Posterior cingulate gyrus (tissue), 11 donors: ENCODE data around the gene TAB2.

Experiments used
- DNase-seq, 10 donors: peaks; one replicate each; pipeline versions ENCODE4 v3.0.0 to v3.0.0-alpha.2; 2020 to 2021; ENCODE audit warnings: mixed read lengths in 3 of 10
- intact Hi-C: fragments of 100-400 bp; cut with DNase I; formaldehyde crosslinking; loops from one replicate; pipeline ENCODE4 v1.15.1; 2023

TAB2 gene

GRCh38 chr6:149403534-149403933 lies 86.0 kb downstream of the TAB2 start:
- intact Hi-C loops, result no loop called here
- DNase-seq, result no peak

GRCh38 chr6:149405823-149406765 lies 88.6 kb downstream of the TAB2 start:
- intact Hi-C loops, result no loop called here
- no peak for DNase-seq

- no peak for DNase-seq
- intact Hi-C loops, result loop anchor here (10.0 kb wide), 1 partner anchor 65 kb away; no protein-coding TSS in a partner anchor
These were observed 92.1 kb downstream of the TAB2 start for GRCh38 chr6:149409617-149410016.

GRCh38 chr6:149410557-149410956 lies 93.0 kb downstream of the TAB2 start:
- DNase-seq, result no peak
- intact Hi-C loops, result loop anchor here (10.0 kb wide), 1 partner anchor 66 kb away; no protein-coding TSS in a partner anchor

GRCh38 chr6:149414009-149414408 lies 96.5 kb downstream of the TAB2 start:
- no peak for DNase-seq
- intact Hi-C loops, result loop anchor here (10.0 kb wide), 1 partner anchor 69 kb away; no protein-coding TSS in a partner anchor

- intact Hi-C loops, result loop anchor here (10.0 kb wide), 1 partner anchor 70 kb away; no protein-coding TSS in a partner anchor
- DNase-seq, result no peak
These were observed 97.3 kb downstream of the TAB2 start for GRCh38 chr6:149414821-149415220.

- DNase-seq, result no peak
- intact Hi-C loops, result loop anchor here (10.0 kb wide), 1 partner anchor 75 kb away; no protein-coding TSS in a partner anchor
These were observed 102.3 kb downstream of the TAB2 start for GRCh38 chr6:149419696-149420404.

- intact Hi-C loops, result no loop called here
- no peak for DNase-seq
These were observed 103.6 kb downstream of the TAB2 start for GRCh38 chr6:149421132-149421531.

- intact Hi-C loops, result no loop called here
- no peak for DNase-seq
These were observed 105.1 kb downstream of the TAB2 start for GRCh38 chr6:149422581-149422980.

GRCh38 chr6:149423964-149424440 lies 106.5 kb downstream of the TAB2 start:
- DNase-seq, result no peak
- intact Hi-C loops, result no loop called here

- intact Hi-C loops, result loop anchor here (5.0 kb wide), 1 partner anchor 243 kb away; no protein-coding TSS in a partner anchor
- peak in 2 of 10 donors; percentile 43 to 65 for DNase-seq
These were observed 107.7 kb downstream of the TAB2 start for GRCh38 chr6:149425224-149425623.

GRCh38 chr6:149425754-149426153 lies 108.2 kb downstream of the TAB2 start:
- intact Hi-C loops, result loop anchor here (5.0 kb wide), 1 partner anchor 243 kb away; no protein-coding TSS in a partner anchor
- no peak for DNase-seq

- DNase-seq, result peak in 1 of 10 donors; percentile 58
- intact Hi-C loops, result loop anchor here (5.0 kb wide), 1 partner anchor 246 kb away; no protein-coding TSS in a partner anchor
These were observed 111.1 kb downstream of the TAB2 start for GRCh38 chr6:149428606-149429005.

GRCh38 chr6:149429427-149430360 lies 112.2 kb downstream of the TAB2 start:
- peak in 1 of 10 donors; percentile 46 for DNase-seq
- intact Hi-C loops, result loop anchor here (5.0 to 10.0 kb wide), 2 partner anchors 85 to 247 kb away; no protein-coding TSS in a partner anchor

GRCh38 chr6:149431905-149432775 lies 114.6 kb downstream of the TAB2 start:
- peak; percentile 82 to 98 (median 94) for DNase-seq
- intact Hi-C loops, result loop anchor here (1.0 to 10.0 kb wide), 3 partner anchors 83 to 403 kb away; no protein-coding TSS in a partner anchor

- intact Hi-C loops, result loop anchor here (10.0 kb wide), 1 partner anchor 81 kb away; no protein-coding TSS in a partner anchor
- DNase-seq, result no peak
These were observed 115.9 kb downstream of the TAB2 start for GRCh38 chr6:149433405-149433804.

- intact Hi-C loops, result loop anchor here (10.0 kb wide), 1 partner anchor 81 kb away; no protein-coding TSS in a partner anchor
These were observed 116.4 kb downstream of the TAB2 start for GRCh38 chr6:149433881-149434280.

GRCh38 chr6:149435919-149436586 lies 118.5 kb downstream of the TAB2 start:
- intact Hi-C loops, result loop anchor here (10.0 kb wide), 1 partner anchor 79 kb away; no protein-coding TSS in a partner anchor
- peak in 2 of 10 donors; percentile 62 for DNase-seq

More at GRCh38 chr6:149433881-149434280, 116.4 kb downstream of the TAB2 start:
- no peak for DNase-seq
